Breast epithelium (tissue), 4 donors: Measurements from ENCODE around the gene IFT27. TPM values are rescaled to one million over a fixed set of nuclear protein-coding genes. Genes with fewer than 3 reads are reported as not detected.

Experiments
- DNase-seq, 2 donors: peaks; one replicate each; pipeline ENCODE4 v3.0.0-alpha.2; 2019; ENCODE audit warnings: low spot score in 2 of 2
- H3K27ac ChIP-seq, 2 donors: fragments of 200-600 bp; sonication (generic) in 1 of 2; one replicate each; pipeline ENCODE4 v1.5.1; 2016 to 2019; ENCODE audit warnings: mild to moderate bottlenecking in 1 of 2
- H3K27me3 ChIP-seq, 2 donors: fragments of 200-600 bp; sonication (generic) in 1 of 2; one replicate each; pipeline versions ENCODE4 v1.5.1 to v1.6.0; 2017 to 2019; ENCODE audit warnings: control low read depth in 1 of 2, mild to moderate bottlenecking in 1 of 2
- H3K36me3 ChIP-seq: fragments of 200-600 bp; one replicate; pipeline ENCODE4 v1.5.1; 2019
- H3K4me1 ChIP-seq, 2 donors: fragments of 200-600 bp; sonication (generic); one replicate each; pipeline ENCODE4 v1.5.1; 2016 to 2019; ENCODE audit warnings: control low read depth in 1 of 2
- H3K4me3 ChIP-seq, 3 donors: fragments of 200-600 bp; sonication (generic); 1 replicate in 2 of 3; 2 replicates in 1 of 3; pipeline ENCODE4 v1.5.1; 2016 to 2019; ENCODE audit warnings: mild to moderate bottlenecking in 3 of 3, moderate library complexity in 2 of 3
- H3K9me3 ChIP-seq, 2 donors: fragments of 200-600 bp; sonication (generic) in 1 of 2; one replicate each; pipeline ENCODE4 v1.5.1; 2016 to 2019; ENCODE audit warnings: control low read depth in 1 of 2
- CTCF ChIP-seq, 3 donors: fragments of 450-650 bp; IDR thresholded peaks; one replicate each; pipeline ENCODE4 v1.5.1; 2016 to 2017; ENCODE audit warnings: antibody characterized with exemption in 3 of 3, mild to moderate bottlenecking in 3 of 3, moderate library complexity in 3 of 3
- POLR2A ChIP-seq: fragments of 450-650 bp; IDR thresholded peaks from one replicate; pipeline ENCODE4 v1.6.1; 2016; ENCODE audit warnings: antibody characterized with exemption, mild to moderate bottlenecking, moderate library complexity
- POLR2AphosphoS5 ChIP-seq, 3 donors: sonication (generic); formaldehyde crosslinking; IDR thresholded peaks; one replicate each; pipeline ENCODE4 v1.6.1; 2017; ENCODE audit warnings: antibody characterized with exemption in 3 of 3
- intact Hi-C: fragments of 100-400 bp; cut with DNase I; formaldehyde crosslinking; loops from one replicate; pipeline ENCODE4 v1.15.1; 2023; ENCODE audit warnings: low total_unique reads
- total RNA-seq, 3 donors: library from RNA; depleted of rRNA; stranded (reverse); fragments of >200 nt; gene quantifications; one replicate each; pipeline ENCODE4 v1.1.0, GENCODE V29; 2016

Gene IFT27
- total RNA-seq, 3 donors from 2014 or later, result 19.0 to 23.7 (median 20.6) TPM

GRCh38 chr22:36807627-36808026 lies 31.7 kb upstream of the IFT27 start:
- Histone ChIP-seq H3K4me1 (no peaks in the 10 kb centered on the region), H3K4me3 (no peak overlapping the region), H3K36me3 (no peaks in the 10 kb centered on the region), H3K9me3 (no peaks in the 10 kb centered on the region), H3K27ac (no peak overlapping the region), H3K27me3 (peaks cover 0 to 18% of the 10 kb centered on the region in 2 donors)
- no peak for DNase-seq
- TF ChIP-seq POLR2A (no peak), CTCF (IDR thresholded peaks at IDR 0.05) (no peak), POLR2AphosphoS5 (IDR thresholded peaks at IDR 0.05) (no peak)
- intact Hi-C loops, result no loop called here

- Histone ChIP-seq H3K27me3 (peaks cover 0 to 18% of the 10 kb centered on the region in 2 donors), H3K4me1 (no peaks in the 10 kb centered on the region), H3K9me3 (no peaks in the 10 kb centered on the region), H3K4me3 (no peak overlapping the region), H3K27ac (no peak overlapping the region), H3K36me3 (no peaks in the 10 kb centered on the region)
- intact Hi-C loops, result no loop called here
- TF ChIP-seq POLR2A (no peak), POLR2AphosphoS5 (IDR thresholded peaks at IDR 0.05) (no peak), CTCF (IDR thresholded peaks at IDR 0.05) (no peak)
- DNase-seq, result no peak
Measured at GRCh38 chr22:36806835-36807234, 30.9 kb upstream of the IFT27 start.

GRCh38 chr22:36803358-36803757 lies 27.4 kb upstream of the IFT27 start:
- TF ChIP-seq POLR2AphosphoS5 (IDR thresholded peaks at IDR 0.05) (no peak), CTCF (IDR thresholded peaks at IDR 0.05) (no peak), POLR2A (no peak)
- peaks cover 0 to 18% of the 10 kb centered on the region in 2 donors for H3K27me3 ChIP-seq
- no peak for DNase-seq
- H3K36me3 ChIP-seq, result no peaks in the 10 kb centered on the region
- H3K27ac ChIP-seq, result no peak overlapping the region
- no peak overlapping the region for H3K4me3 ChIP-seq
- H3K4me1 ChIP-seq, result no peaks in the 10 kb centered on the region
- intact Hi-C loops, result no loop called here
- no peaks in the 10 kb centered on the region for H3K9me3 ChIP-seq

- H3K27ac ChIP-seq, result no peak overlapping the region
Measured at GRCh38 chr22:36798674-36799066, 22.8 kb upstream of the IFT27 start.

More at GRCh38 chr22:36798674-36799066, 22.8 kb upstream of the IFT27 start:
- no peaks in the 10 kb centered on the region for H3K9me3 ChIP-seq
- no peaks in the 10 kb centered on the region for H3K27me3 ChIP-seq
- no peak for DNase-seq
- H3K4me3 ChIP-seq, result no peak overlapping the region
- H3K36me3 ChIP-seq, result no peaks in the 10 kb centered on the region
- TF ChIP-seq CTCF (IDR thresholded peaks at IDR 0.05), result no peak
- no peak for TF ChIP-seq POLR2AphosphoS5 (IDR thresholded peaks at IDR 0.05)
- no peak for TF ChIP-seq POLR2A
- intact Hi-C loops, result loop anchor here (10.0 kb wide), 1 partner anchor 186 kb away; no protein-coding TSS in a partner anchor
- no peaks in the 10 kb centered on the region for H3K4me1 ChIP-seq
